Measurements from ENCODE around the gene HHAT. TPM values are rescaled to one million over a fixed set of nuclear protein-coding genes. Genes with fewer than 3 reads are reported as not detected.
A peak's percentile ranks its signal among the peaks of the same experiment; 100 is the strongest.

The HHAT gene
- total and polyA plus RNA-seq, 4 donors, result 1.9 to 3.9 (median 2.6) TPM

- Histone ChIP-seq H3K27ac (ENCODE audit: low read depth in 1 of 2, low read length in 2 of 2) (no peak overlapping the region), H3K4me3 (ENCODE audit: low read length in 2 of 2) (no peak overlapping the region), H3K4me1 (ENCODE audit: control insufficient read depth in 1 of 2, insufficient read depth in 2 of 2, low read length in 2 of 2) (no peaks in the 10 kb centered on the region), H3K27me3 (ENCODE audit: control insufficient read depth in 1 of 2, insufficient read depth in 2 of 2, low read length in 1 of 2) (no peaks in the 10 kb centered on the region), H3K36me3 (ENCODE audit: control insufficient read depth in 1 of 2, insufficient read depth in 2 of 2, low read length in 1 of 2) (no peaks in the 10 kb centered on the region), H3K9me3 (ENCODE audit: control insufficient read depth, low read length) (no peaks in the 10 kb centered on the region)
- intact Hi-C loops (cut with DNase I), result loop anchor here (1.0 to 5.0 kb wide), 4 partner anchors 92 to 167 kb away; no protein-coding TSS in a partner anchor
- DNase-seq, result no peak
- WGBS, 2 donors, result 36 to 49% methylated on average over 3 to 4 of the region's 7 CpGs
- no peak for ATAC-seq (ENCODE audit: low FRiP score)
These were observed 18.0 kb upstream of the HHAT start for GRCh38 chr1:210310562-210311153.

- H3K4me1 ChIP-seq (ENCODE audit: control insufficient read depth in 1 of 2, insufficient read depth in 2 of 2, low read length in 2 of 2), result no peaks in the 10 kb centered on the region
- H3K27ac ChIP-seq (ENCODE audit: low read depth in 1 of 2, low read length in 2 of 2), result no peak overlapping the region
- WGBS, 2 donors, result 39 to 42% methylated on average over 18 of the region's 18 CpGs
- no peaks in the 10 kb centered on the region for H3K36me3 ChIP-seq (ENCODE audit: control insufficient read depth in 1 of 2, insufficient read depth in 2 of 2, low read length in 1 of 2)
- H3K4me3 ChIP-seq (ENCODE audit: low read length in 2 of 2), result no peak overlapping the region
- ATAC-seq (ENCODE audit: low FRiP score) (peak; percentile 53), DNase-seq (no peak)
- intact Hi-C loops (cut with DNase I), result loop anchor here (1.0 to 5.0 kb wide), 4 partner anchors 90 to 169 kb away; no protein-coding TSS in a partner anchor
- no peaks in the 10 kb centered on the region for H3K27me3 ChIP-seq (ENCODE audit: control insufficient read depth in 1 of 2, insufficient read depth in 2 of 2, low read length in 1 of 2)
- H3K9me3 ChIP-seq (ENCODE audit: control insufficient read depth, low read length), result no peaks in the 10 kb centered on the region
These were observed 16.8 kb upstream of the HHAT start for GRCh38 chr1:210311726-210312493.

- 83 to 84% methylated on average over 6 of the region's 6 CpGs for WGBS, 2 donors
- intact Hi-C loops (cut with DNase I), result loop anchor here (5.0 kb wide), 2 partner anchors 89 to 111 kb away; no protein-coding TSS in a partner anchor
- Histone ChIP-seq H3K27ac (ENCODE audit: low read depth in 1 of 2, low read length in 2 of 2) (no peak overlapping the region), H3K9me3 (ENCODE audit: control insufficient read depth, low read length) (no peaks in the 10 kb centered on the region), H3K27me3 (ENCODE audit: control insufficient read depth in 1 of 2, insufficient read depth in 2 of 2, low read length in 1 of 2) (no peaks in the 10 kb centered on the region), H3K4me1 (ENCODE audit: control insufficient read depth in 1 of 2, insufficient read depth in 2 of 2, low read length in 2 of 2) (no peaks in the 10 kb centered on the region), H3K36me3 (ENCODE audit: control insufficient read depth in 1 of 2, insufficient read depth in 2 of 2, low read length in 1 of 2) (no peaks in the 10 kb centered on the region), H3K4me3 (ENCODE audit: low read length in 2 of 2) (no peak overlapping the region)
- no peak for DNase-seq
- no peak for ATAC-seq (ENCODE audit: low FRiP score)
These were observed 15.6 kb upstream of the HHAT start for GRCh38 chr1:210313046-210313595.

- Histone ChIP-seq H3K27me3 (ENCODE audit: control insufficient read depth in 1 of 2, insufficient read depth in 2 of 2, low read length in 1 of 2) (no peaks in the 10 kb centered on the region), H3K4me3 (ENCODE audit: low read length in 2 of 2) (no peak overlapping the region), H3K9me3 (ENCODE audit: control insufficient read depth, low read length) (no peaks in the 10 kb centered on the region), H3K4me1 (ENCODE audit: control insufficient read depth in 1 of 2, insufficient read depth in 2 of 2, low read length in 2 of 2) (no peaks in the 10 kb centered on the region), H3K36me3 (ENCODE audit: control insufficient read depth in 1 of 2, insufficient read depth in 2 of 2, low read length in 1 of 2) (no peaks in the 10 kb centered on the region), H3K27ac (ENCODE audit: low read depth in 1 of 2, low read length in 2 of 2) (no peak overlapping the region)
- DNase-seq (no peak), ATAC-seq (ENCODE audit: low FRiP score) (no peak)
- WGBS, 2 donors, result 85 to 89% methylated on average over 1 of the region's 1 CpG
- intact Hi-C loops (cut with DNase I), result loop anchor here (5.0 kb wide), 2 partner anchors 88 to 112 kb away; no protein-coding TSS in a partner anchor
These were observed 14.8 kb upstream of the HHAT start for GRCh38 chr1:210313921-210314320.

GRCh38 chr1:210315529-210315928 is 13.2 kb upstream of the HHAT start:
- intact Hi-C loops (cut with DNase I), result no loop called here
- WGBS, 2 donors, result 92 to 95% methylated on average over 6 of the region's 6 CpGs

DNA sequence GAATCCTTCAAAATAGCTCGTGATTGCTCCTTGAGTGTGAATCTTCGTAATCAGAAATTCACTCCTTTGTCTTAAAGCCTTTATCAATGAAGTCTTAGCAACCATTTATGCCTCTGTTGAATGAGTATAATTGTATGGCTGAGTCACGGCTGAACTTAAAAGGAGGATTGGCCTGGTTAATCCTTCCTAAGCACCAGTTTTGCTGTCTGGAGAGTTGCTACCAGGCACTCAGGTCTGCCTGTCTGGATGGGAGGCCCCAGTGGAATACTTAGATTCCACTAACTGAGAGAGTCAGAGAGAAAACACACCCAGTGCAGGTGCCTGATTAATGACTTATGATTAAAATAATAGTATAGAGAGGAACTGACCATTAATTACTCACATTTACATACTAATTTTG is 7.6 kb upstream of the HHAT start:
- intact Hi-C loops (cut with DNase I), result no loop called here
- 93 to 94% methylated on average over 3 of the region's 3 CpGs for WGBS, 2 donors

More at GRCh38 chr1:210315529-210315928, 13.2 kb upstream of the HHAT start:
- Histone ChIP-seq H3K4me3 (ENCODE audit: low read length in 2 of 2) (no peak overlapping the region), H3K9me3 (ENCODE audit: control insufficient read depth, low read length) (no peaks in the 10 kb centered on the region), H3K36me3 (ENCODE audit: control insufficient read depth in 1 of 2, insufficient read depth in 2 of 2, low read length in 1 of 2) (no peaks in the 10 kb centered on the region), H3K27me3 (ENCODE audit: control insufficient read depth in 1 of 2, insufficient read depth in 2 of 2, low read length in 1 of 2) (no peaks in the 10 kb centered on the region), H3K4me1 (ENCODE audit: control insufficient read depth in 1 of 2, insufficient read depth in 2 of 2, low read length in 2 of 2) (no peaks in the 10 kb centered on the region), H3K27ac (ENCODE audit: low read depth in 1 of 2, low read length in 2 of 2) (no peak overlapping the region)
- ATAC-seq (ENCODE audit: low FRiP score), result no peak
- no peak for DNase-seq

GRCh38 chr1:210321552-210321951 is 7.2 kb upstream of the HHAT start:
- intact Hi-C loops (cut with DNase I), result no loop called here

More for the DNA sequence above, 7.6 kb upstream of the HHAT start:
- H3K4me3 ChIP-seq (ENCODE audit: low read length in 2 of 2), result no peak overlapping the region
- H3K4me1 ChIP-seq (ENCODE audit: control insufficient read depth in 1 of 2, insufficient read depth in 2 of 2, low read length in 2 of 2), result no peaks in the 10 kb centered on the region
- H3K27ac ChIP-seq (ENCODE audit: low read depth in 1 of 2, low read length in 2 of 2), result no peak overlapping the region
- H3K27me3 ChIP-seq (ENCODE audit: control insufficient read depth in 1 of 2, insufficient read depth in 2 of 2, low read length in 1 of 2), result no peaks in the 10 kb centered on the region
- H3K9me3 ChIP-seq (ENCODE audit: control insufficient read depth, low read length), result no peaks in the 10 kb centered on the region
- ATAC-seq (ENCODE audit: low FRiP score), result no peak
- no peaks in the 10 kb centered on the region for H3K36me3 ChIP-seq (ENCODE audit: control insufficient read depth in 1 of 2, insufficient read depth in 2 of 2, low read length in 1 of 2)
- no peak for DNase-seq

GRCh38 chr1:210323957-210324356 is 4.7 kb upstream of the HHAT start:
- intact Hi-C loops (cut with DNase I), result no loop called here

More at GRCh38 chr1:210321552-210321951, 7.2 kb upstream of the HHAT start:
- ATAC-seq (ENCODE audit: low FRiP score) (no peak), DNase-seq (no peak)
- Histone ChIP-seq H3K9me3 (ENCODE audit: control insufficient read depth, low read length) (no peaks in the 10 kb centered on the region), H3K27ac (ENCODE audit: low read depth in 1 of 2, low read length in 2 of 2) (no peak overlapping the region), H3K27me3 (ENCODE audit: control insufficient read depth in 1 of 2, insufficient read depth in 2 of 2, low read length in 1 of 2) (no peaks in the 10 kb centered on the region), H3K36me3 (ENCODE audit: control insufficient read depth in 1 of 2, insufficient read depth in 2 of 2, low read length in 1 of 2) (no peaks in the 10 kb centered on the region), H3K4me1 (ENCODE audit: control insufficient read depth in 1 of 2, insufficient read depth in 2 of 2, low read length in 2 of 2) (no peaks in the 10 kb centered on the region), H3K4me3 (ENCODE audit: low read length in 2 of 2) (no peak overlapping the region)
- 89 to 90% methylated on average over 8 of the region's 8 CpGs for WGBS, 2 donors

More at GRCh38 chr1:210323957-210324356, 4.7 kb upstream of the HHAT start:
- H3K4me3 ChIP-seq (ENCODE audit: low read length in 2 of 2), result no peak overlapping the region
- H3K27me3 ChIP-seq (ENCODE audit: control insufficient read depth in 1 of 2, insufficient read depth in 2 of 2, low read length in 1 of 2), result no peaks in the 10 kb centered on the region
- ATAC-seq (ENCODE audit: low FRiP score) (no peak), DNase-seq (no peak)
- 77 to 83% methylated on average over 1 of the region's 1 CpG for WGBS, 2 donors
- no peaks in the 10 kb centered on the region for H3K4me1 ChIP-seq (ENCODE audit: control insufficient read depth in 1 of 2, insufficient read depth in 2 of 2, low read length in 2 of 2)
- no peaks in the 10 kb centered on the region for H3K9me3 ChIP-seq (ENCODE audit: control insufficient read depth, low read length)
- no peaks in the 10 kb centered on the region for H3K36me3 ChIP-seq (ENCODE audit: control insufficient read depth in 1 of 2, insufficient read depth in 2 of 2, low read length in 1 of 2)
- H3K27ac ChIP-seq (ENCODE audit: low read depth in 1 of 2, low read length in 2 of 2), result no peak overlapping the region
